Osteocyte (in vitro differentiated cells): ENCODE results near the gene IFIT3. TPM values are rescaled to one million over a fixed set of nuclear protein-coding genes. Genes with fewer than 3 reads are reported as not detected.

Experiments
- DNase-seq: peaks from one replicate; pipeline ENCODE4 v3.0.0; 2021; ENCODE audit warnings: mixed read lengths; ENCODE audit not compliant: unreplicated experiment; ENCODE audit errors: extremely low spot score
- H3K27ac Mint-ChIP-seq: one replicate; pipeline ENCODE4 v1.8.0; 2021; ENCODE audit warnings: mild to moderate bottlenecking, mixed read lengths; ENCODE audit not compliant: unreplicated experiment
- H3K27me3 Mint-ChIP-seq: one replicate; pipeline ENCODE4 v1.8.0; 2021; ENCODE audit warnings: mixed read lengths; ENCODE audit not compliant: unreplicated experiment
- H3K36me3 Mint-ChIP-seq: one replicate; pipeline ENCODE4 v1.8.0; 2021; ENCODE audit warnings: mixed read lengths; ENCODE audit not compliant: unreplicated experiment
- H3K4me1 Mint-ChIP-seq: one replicate; pipeline ENCODE4 v1.8.0; 2021; ENCODE audit warnings: mixed read lengths; ENCODE audit not compliant: unreplicated experiment
- H3K4me3 Mint-ChIP-seq: one replicate; pipeline ENCODE4 v1.8.0; 2021; ENCODE audit warnings: mild to moderate bottlenecking, moderate library complexity, mixed read lengths; ENCODE audit not compliant: unreplicated experiment
- H3K9me3 Mint-ChIP-seq: one replicate; pipeline ENCODE4 v1.8.0; 2021; ENCODE audit warnings: mixed read lengths; ENCODE audit not compliant: unreplicated experiment
- total RNA-seq: library from RNA; stranded (reverse); gene quantifications from 2 replicates; pipeline ENCODE4 v1.2.1, GENCODE V29; 2021
- TF ChIP-seq, protein P1 (sequence below): fragments of 200-600 bp; sonication (generic); IDR thresholded peaks from 2 replicates; pipeline ENCODE4 v1.5.0; 2021; ENCODE audit warnings: antibody characterized with exemption, mild to moderate bottlenecking, moderate library complexity

Gene IFIT3
- total RNA-seq, 1 donor from 2014 or later = 19.9 TPM

DNA sequence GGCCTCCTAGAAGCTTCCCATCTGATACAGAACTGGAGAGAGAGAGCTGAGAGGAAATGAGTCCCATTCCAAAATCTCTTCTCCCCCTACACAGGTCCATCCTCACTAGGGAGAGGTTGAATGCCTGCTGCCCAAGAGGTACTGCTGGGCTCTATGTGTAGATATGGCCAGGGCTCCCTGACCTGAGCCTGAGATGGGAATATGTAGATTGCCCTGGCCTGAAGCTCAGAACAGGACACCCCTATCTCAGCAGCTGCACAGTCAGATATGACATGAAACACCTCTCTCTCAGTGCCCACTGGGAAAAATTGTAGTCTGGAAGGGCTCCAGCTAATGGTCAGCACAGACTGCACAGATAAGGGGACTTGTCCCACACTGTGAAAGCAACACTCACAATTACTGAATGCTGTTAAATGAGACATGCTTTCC lies 46.9 kb downstream of the IFIT3 start:
- DNase-seq = no peak
- H3K4me3 Mint-ChIP-seq = no peak overlapping the region

DNA sequence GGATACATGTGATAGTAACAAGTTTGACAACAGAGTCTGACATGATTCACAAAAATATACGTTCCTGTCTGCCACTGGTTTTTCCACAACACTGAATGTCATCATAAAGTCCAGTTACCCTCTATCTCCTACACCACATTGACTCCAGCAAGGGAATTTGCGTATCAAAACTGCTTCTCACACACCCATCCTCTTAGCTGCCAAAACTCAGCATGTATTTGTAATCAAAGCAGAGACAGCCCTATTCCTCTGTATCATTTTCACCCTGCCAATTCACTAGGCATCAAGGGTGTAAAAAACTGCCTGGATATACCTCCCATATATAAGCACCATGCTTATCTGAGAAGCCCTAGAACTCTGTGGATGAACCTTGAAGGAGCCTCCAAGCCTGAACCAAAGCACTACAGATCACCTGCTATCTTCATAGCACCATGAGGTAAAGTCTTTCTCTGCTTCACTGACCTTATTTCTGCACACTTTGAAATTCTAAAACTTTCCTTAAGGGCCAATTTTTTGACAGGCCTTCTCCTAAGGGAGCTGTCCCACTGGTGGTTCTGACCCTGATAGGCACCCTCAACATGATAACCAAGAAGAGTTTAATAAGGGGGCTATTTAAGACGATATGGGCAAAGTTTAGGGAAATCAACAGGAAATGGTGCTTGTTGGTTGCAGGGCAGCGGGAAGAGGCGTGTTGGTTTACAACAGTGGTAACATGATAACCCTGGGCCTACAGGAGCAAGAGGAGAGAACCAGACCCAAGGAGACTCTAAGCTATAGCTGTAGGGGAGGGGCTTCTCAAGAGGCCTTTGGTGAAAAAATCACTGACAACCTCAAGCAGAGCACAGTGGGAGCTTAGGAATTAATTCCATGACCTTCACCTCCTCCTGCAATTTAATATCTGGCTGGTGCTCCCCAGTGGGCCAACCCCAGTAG lies 50.2 kb downstream of the IFIT3 start, which contains the start of gene IFIT1B:
TSS of gene IFIT1B (plus strand) at position 352 of the 933 bp plus-strand sequence. CDS start at position 432, 80 bp downstream.
- TF ChIP-seq, protein P1, sequence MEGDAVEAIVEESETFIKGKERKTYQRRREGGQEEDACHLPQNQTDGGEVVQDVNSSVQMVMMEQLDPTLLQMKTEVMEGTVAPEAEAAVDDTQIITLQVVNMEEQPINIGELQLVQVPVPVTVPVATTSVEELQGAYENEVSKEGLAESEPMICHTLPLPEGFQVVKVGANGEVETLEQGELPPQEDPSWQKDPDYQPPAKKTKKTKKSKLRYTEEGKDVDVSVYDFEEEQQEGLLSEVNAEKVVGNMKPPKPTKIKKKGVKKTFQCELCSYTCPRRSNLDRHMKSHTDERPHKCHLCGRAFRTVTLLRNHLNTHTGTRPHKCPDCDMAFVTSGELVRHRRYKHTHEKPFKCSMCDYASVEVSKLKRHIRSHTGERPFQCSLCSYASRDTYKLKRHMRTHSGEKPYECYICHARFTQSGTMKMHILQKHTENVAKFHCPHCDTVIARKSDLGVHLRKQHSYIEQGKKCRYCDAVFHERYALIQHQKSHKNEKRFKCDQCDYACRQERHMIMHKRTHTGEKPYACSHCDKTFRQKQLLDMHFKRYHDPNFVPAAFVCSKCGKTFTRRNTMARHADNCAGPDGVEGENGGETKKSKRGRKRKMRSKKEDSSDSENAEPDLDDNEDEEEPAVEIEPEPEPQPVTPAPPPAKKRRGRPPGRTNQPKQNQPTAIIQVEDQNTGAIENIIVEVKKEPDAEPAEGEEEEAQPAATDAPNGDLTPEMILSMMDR = no peak
- Mint-ChIP-seq H3K36me3 (no peaks in the 10 kb centered on the region), H3K27ac (no peak within 1 kb of the TSS), H3K27me3 (no peaks in the 10 kb centered on the region), H3K4me3 (no peak within 1 kb of the TSS), H3K4me1 (peaks cover 26% of the 10 kb centered on the region), H3K9me3 (no peaks in the 10 kb centered on the region)
- no peak for DNase-seq

More for the DNA sequence above, 46.9 kb downstream of the IFIT3 start:
- H3K36me3 Mint-ChIP-seq = no peaks in the 10 kb centered on the region
- H3K27me3 Mint-ChIP-seq = no peaks in the 10 kb centered on the region
- H3K27ac Mint-ChIP-seq = peak overlapping the region; percentile 83
- TF ChIP-seq, protein P1 = no peak
- no peaks in the 10 kb centered on the region for H3K9me3 Mint-ChIP-seq
- H3K4me1 Mint-ChIP-seq = peaks cover 26% of the 10 kb centered on the region

DNA sequence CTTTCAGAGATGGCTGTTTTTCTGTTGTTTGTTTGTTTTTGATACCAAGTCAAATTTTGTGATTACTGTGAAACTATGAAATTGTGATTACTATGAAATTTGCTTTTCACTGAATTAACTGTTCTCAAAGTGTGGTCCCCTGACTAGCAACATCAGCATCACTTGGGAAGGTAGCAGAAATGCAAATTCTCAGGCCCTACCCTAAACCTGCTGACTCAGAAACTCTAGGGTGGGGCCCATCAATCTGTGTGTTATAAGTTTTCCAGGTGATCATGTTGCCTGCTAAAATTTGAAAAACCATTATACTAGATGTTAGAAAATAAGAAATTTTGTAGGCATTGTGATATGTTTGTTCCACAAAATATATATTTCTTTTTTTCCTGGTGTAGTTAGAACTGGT lies 51.3 kb downstream of the IFIT3 start:
- no peak for DNase-seq
- TF ChIP-seq, protein P1 = no peak
- Mint-ChIP-seq H3K4me1 (peaks cover 18% of the 10 kb centered on the region), H3K4me3 (no peak overlapping the region), H3K9me3 (no peaks in the 10 kb centered on the region), H3K27me3 (no peaks in the 10 kb centered on the region), H3K36me3 (no peaks in the 10 kb centered on the region), H3K27ac (no peak overlapping the region)

DNA sequence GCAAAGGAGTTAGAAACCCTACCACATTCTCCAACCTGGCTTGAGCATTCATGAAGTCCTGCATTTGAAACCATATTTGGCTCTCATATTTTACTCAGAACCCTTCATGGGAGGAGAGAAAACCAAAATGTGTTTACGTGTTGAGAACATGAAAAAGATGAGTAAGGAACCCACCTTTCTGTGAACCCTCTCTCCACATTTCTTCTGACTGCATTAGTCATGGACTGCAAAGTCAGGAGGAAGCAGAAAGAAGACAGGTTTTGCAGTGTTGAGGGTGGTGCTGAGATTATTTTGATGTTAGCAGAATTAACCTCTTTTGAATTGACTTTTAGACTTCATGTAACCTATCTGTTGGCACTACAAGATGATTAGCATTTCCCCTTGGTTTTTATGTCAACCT lies 55.0 kb downstream of the IFIT3 start:
- no peaks in the 10 kb centered on the region for H3K36me3 Mint-ChIP-seq
- H3K4me3 Mint-ChIP-seq = no peak overlapping the region
- TF ChIP-seq, protein P1 = no peak
- DNase-seq = no peak
- H3K9me3 Mint-ChIP-seq = no peaks in the 10 kb centered on the region
- peaks cover 9% of the 10 kb centered on the region for H3K4me1 Mint-ChIP-seq
- no peaks in the 10 kb centered on the region for H3K27me3 Mint-ChIP-seq
- no peak overlapping the region for H3K27ac Mint-ChIP-seq
